Stimulated activated CD4-positive, alpha-beta T cell treated with anti-CD3 and anti-CD28 coated beads, Interleukin-4, amount 100 ng/mL, for 24 hours (primary cell): Measurements from ENCODE around the gene ADGRB3.
"Not testable (repeated sequence)": the region's sequence is repeated elsewhere in the genome, so short reads cannot be mapped to it uniquely, and the experiment has no call there.

Source experiments
- DNase-seq: peaks from one replicate; pipeline ENCODE4 v3.0.0-alpha.2; 2020

The ADGRB3 gene

GRCh38 chr6:68743099-68743498, 108.0 kb downstream of the ADGRB3 start:
- DNase-seq = no peak

GRCh38 chr6:68744376-68744775, 109.3 kb downstream of the ADGRB3 start:
- not testable (repeated sequence) for DNase-seq

- DNase-seq = no peak
These were observed 111.3 kb downstream of the ADGRB3 start for GRCh38 chr6:68746376-68746775.

GRCh38 chr6:68747110-68747790, 112.2 kb downstream of the ADGRB3 start:
- DNase-seq = no peak

GRCh38 chr6:68747832-68748231, 112.8 kb downstream of the ADGRB3 start:
- DNase-seq = not testable (repeated sequence)

- DNase-seq = no peak
These were observed 119.7 kb downstream of the ADGRB3 start for GRCh38 chr6:68754681-68755213.

- DNase-seq = no peak
These were observed 121.6 kb downstream of the ADGRB3 start for GRCh38 chr6:68756454-68757375.

GRCh38 chr6:68757821-68758220, 122.7 kb downstream of the ADGRB3 start:
- DNase-seq = no peak

GRCh38 chr6:68758559-68758958, 123.5 kb downstream of the ADGRB3 start:
- no peak for DNase-seq

GRCh38 chr6:68760485-68760884, 125.4 kb downstream of the ADGRB3 start:
- no peak for DNase-seq

- no peak for DNase-seq
These were observed 126.0 kb downstream of the ADGRB3 start for GRCh38 chr6:68760941-68761676.

GRCh38 chr6:68761985-68762384, 126.9 kb downstream of the ADGRB3 start:
- no peak for DNase-seq

- no peak for DNase-seq
These were observed 136.3 kb downstream of the ADGRB3 start for GRCh38 chr6:68771426-68771825.

- no peak for DNase-seq
These were observed 139.8 kb downstream of the ADGRB3 start for GRCh38 chr6:68774843-68775242.

- DNase-seq = no peak
These were observed 141.3 kb downstream of the ADGRB3 start for GRCh38 chr6:68776354-68776753.

GRCh38 chr6:68777956-68778355, 142.9 kb downstream of the ADGRB3 start:
- DNase-seq = no peak

- no peak for DNase-seq
These were observed 143.4 kb downstream of the ADGRB3 start for GRCh38 chr6:68778356-68779020.

- no peak for DNase-seq
These were observed 144.3 kb downstream of the ADGRB3 start for GRCh38 chr6:68779366-68779765.

- not testable (repeated sequence) for DNase-seq
These were observed 155.0 kb downstream of the ADGRB3 start for GRCh38 chr6:68790128-68790527.

- DNase-seq = not testable (repeated sequence)
These were observed 179.9 kb downstream of the ADGRB3 start for GRCh38 chr6:68814976-68815375.

GRCh38 chr6:68826501-68826900, 191.4 kb downstream of the ADGRB3 start:
- no peak for DNase-seq

GRCh38 chr6:68834551-68834950, 199.5 kb downstream of the ADGRB3 start:
- DNase-seq = no peak

GRCh38 chr6:68838571-68838970, 203.5 kb downstream of the ADGRB3 start:
- no peak for DNase-seq
